HL-60 (cell line): Measurements from ENCODE around the gene NECTIN2.
"Not testable (repeated sequence)": the region's sequence is repeated elsewhere in the genome, so short reads cannot be mapped to it uniquely, and the experiment has no call there.

ENCODE experiments used
- DNase-seq, 2 experiments: peaks; one replicate each; pipeline ENCODE4 v3.0.0-alpha.2; 2010 to 2020; ENCODE audit warnings: low read depth in 1 of 2, low spot score in 1 of 2
- H3K27ac ChIP-seq: fragments of 250-450 bp; sonication (Bioruptor Pico); replicated peaks from 2 replicates; pipeline ENCODE4 v1.5.1; 2020; ENCODE audit warnings: mild to moderate bottlenecking, moderate library complexity
- H3K27me3 ChIP-seq: fragments of 250-450 bp; sonication (Bioruptor Pico); 2 replicates; pipeline ENCODE4 v1.5.1; 2021; ENCODE audit warnings: mild to moderate bottlenecking, moderate library complexity; ENCODE audit not compliant: insufficient read depth, poor library complexity, severe bottlenecking
- H3K4me3 ChIP-seq: replicated peaks from 2 replicates; pipeline ENCODE4 v1.5.1; 2011; ENCODE audit warnings: mild to moderate bottlenecking, control low read depth, low read length; ENCODE audit not compliant: insufficient read depth
- CTCF ChIP-seq: IDR thresholded peaks from one replicate; pipeline ENCODE4 v1.5.1; 2011; ENCODE audit warnings: low read length, control low read depth, inconsistent platforms; ENCODE audit not compliant: insufficient read depth
- GABPA ChIP-seq: IDR thresholded peaks from 2 replicates; pipeline ENCODE4 v1.6.1; 2012; ENCODE audit warnings: low read depth
- POLR2AphosphoS5 ChIP-seq: IDR thresholded peaks from 2 replicates; pipeline ENCODE4 v1.6.1; 2012; ENCODE audit warnings: low read depth
- REST ChIP-seq: IDR thresholded peaks from 2 replicates; pipeline ENCODE4 v1.6.1; 2012; ENCODE audit warnings: low read depth; ENCODE audit not compliant: insufficient replicate concordance
- SPI1 ChIP-seq: IDR thresholded peaks from 2 replicates; pipeline ENCODE4 v1.6.1; 2012; ENCODE audit warnings: low read depth, mild to moderate bottlenecking, borderline replicate concordance

Gene NECTIN2

GRCh38 chr19:44823373-44823698, 22.8 kb upstream of the NECTIN2 start:
- TF ChIP-seq CTCF (no peak), SPI1 (no peak), GABPA (no peak), REST (no peak), POLR2AphosphoS5 (no peak)
- Histone ChIP-seq H3K27me3 (no peaks in the 10 kb centered on the region), H3K27ac (no peak overlapping the region), H3K4me3 (no peak overlapping the region)
- no peak for DNase-seq

GRCh38 chr19:44824761-44825160, 21.3 kb upstream of the NECTIN2 start:
- Histone ChIP-seq H3K4me3 (no peak overlapping the region), H3K27ac (no peak overlapping the region), H3K27me3 (no peaks in the 10 kb centered on the region)
- TF ChIP-seq SPI1 (no peak), POLR2AphosphoS5 (no peak), REST (no peak), GABPA (no peak), CTCF (no peak)
- no peak for DNase-seq

GRCh38 chr19:44832875-44833274, 13.2 kb upstream of the NECTIN2 start:
- not testable (repeated sequence) for H3K27ac ChIP-seq, H3K27me3 ChIP-seq, DNase-seq, H3K4me3 ChIP-seq

GRCh38 chr19:44834399-44834798, 11.7 kb upstream of the NECTIN2 start:
- not testable (repeated sequence) for H3K4me3 ChIP-seq, H3K27me3 ChIP-seq, H3K27ac ChIP-seq, DNase-seq

GRCh38 chr19:44839276-44839675, 6.8 kb upstream of the NECTIN2 start:
- TF ChIP-seq GABPA (no peak), POLR2AphosphoS5 (no peak), CTCF (no peak), REST (no peak)
- Histone ChIP-seq H3K27me3 (no peaks in the 10 kb centered on the region), H3K4me3 (no peak overlapping the region), H3K27ac (no peak overlapping the region)
- no peak for DNase-seq
